GM23338 (cell line): ENCODE results near the gene DLGAP4. TPM values are rescaled to one million over a fixed set of nuclear protein-coding genes. Genes with fewer than 3 reads are reported as not detected.

Source experiments
- ATAC-seq: fragments of 200-7000 bp; cut with Tn5 transposase; 3 replicates; pipeline ENCODE4 v1.9.1; 2020
- DNase-seq: peaks from one replicate; pipeline ENCODE4 v3.0.0-alpha.2; 2015; ENCODE audit warnings: low spot score
- H2AFZ ChIP-seq: fragments of 200-600 bp; sonication (generic); 2 replicates; pipeline ENCODE4 v1.8.0; 2016; ENCODE audit warnings: antibody characterized with exemption, mild to moderate bottlenecking, moderate library complexity
- H3F3A ChIP-seq: fragments of 200-600 bp; sonication (generic); replicated peaks from 2 replicates; pipeline ENCODE4 v1.8.0; 2017; ENCODE audit warnings: antibody characterized with exemption, mixed run types, low read depth
- H3K27ac ChIP-seq: fragments of 200-600 bp; sonication (generic); 2 replicates; pipeline ENCODE4 v1.6.1; 2016; ENCODE audit warnings: low read depth
- H3K27me3 ChIP-seq: fragments of 200-600 bp; sonication (generic); 2 replicates; pipeline ENCODE4 v1.8.0; 2016; ENCODE audit warnings: mild to moderate bottlenecking, mixed run types, moderate library complexity; ENCODE audit not compliant: insufficient read depth
- H3K36me3 ChIP-seq: fragments of 200-600 bp; sonication (generic); 2 replicates; pipeline ENCODE4 v1.8.0; 2016; ENCODE audit warnings: mild to moderate bottlenecking; ENCODE audit not compliant: insufficient read depth
- H3K4me1 ChIP-seq: fragments of 200-600 bp; sonication (generic); 2 replicates; pipeline ENCODE4 v1.8.0; 2016; ENCODE audit warnings: mild to moderate bottlenecking, moderate library complexity; ENCODE audit not compliant: insufficient read depth
- H3K4me2 ChIP-seq: fragments of 200-600 bp; sonication (generic); 2 replicates; pipeline ENCODE4 v1.7.1; 2017; ENCODE audit warnings: mixed run types
- H3K4me3 ChIP-seq: fragments of 200-600 bp; sonication (generic); 2 replicates; pipeline ENCODE4 v1.6.1; 2016; ENCODE audit warnings: mixed run types
- H3K79me2 ChIP-seq: fragments of 200-600 bp; sonication (generic); replicated peaks from 2 replicates; pipeline ENCODE4 v1.8.0; 2017; ENCODE audit warnings: mild to moderate bottlenecking; ENCODE audit not compliant: insufficient read depth
- H3K9me2 ChIP-seq: fragments of 200-600 bp; sonication (generic); 2 replicates; pipeline ENCODE4 v1.8.0; 2017; ENCODE audit not compliant: insufficient read depth
- H4K20me1 ChIP-seq: fragments of 200-600 bp; sonication (generic); replicated peaks from 2 replicates; pipeline ENCODE4 v1.8.0; 2017; ENCODE audit warnings: mild to moderate bottlenecking; ENCODE audit not compliant: insufficient read depth
- H3K27ac Mint-ChIP-seq: 2 replicates; pipeline ENCODE4 v1.8.0; 2020; ENCODE audit warnings: inconsistent platforms, mild to moderate bottlenecking, moderate library complexity, mixed read lengths
- H3K27me3 Mint-ChIP-seq: 3 replicates; pipeline ENCODE4 v1.8.0; 2022; ENCODE audit warnings: low read depth, mild to moderate bottlenecking, moderate library complexity, mixed read lengths, inconsistent platforms; ENCODE audit not compliant: insufficient read depth, poor library complexity
- H3K36me3 Mint-ChIP-seq: 3 replicates; pipeline ENCODE4 v1.8.0; 2021; ENCODE audit warnings: low read depth, mild to moderate bottlenecking, inconsistent platforms, moderate library complexity, mixed read lengths
- H3K4me1 Mint-ChIP-seq: 3 replicates; pipeline ENCODE4 v1.8.0; 2020; ENCODE audit warnings: mild to moderate bottlenecking, inconsistent platforms, mixed read lengths
- H3K4me3 Mint-ChIP-seq: 3 replicates; pipeline ENCODE4 v1.8.0; 2021; ENCODE audit warnings: moderate library complexity, mild to moderate bottlenecking, inconsistent platforms, mixed read lengths
- H3K9me3 Mint-ChIP-seq: 3 replicates; pipeline ENCODE4 v1.8.0; 2020; ENCODE audit warnings: moderate library complexity, mild to moderate bottlenecking, inconsistent platforms, mixed read lengths
- CREB1 ChIP-seq: fragments of 250-450 bp; sonication (Bioruptor Pico); IDR thresholded peaks from 2 replicates; pipeline ENCODE4 v1.5.0; 2020; ENCODE audit warnings: low read depth, mild to moderate bottlenecking, moderate library complexity
- EZH2 ChIP-seq: fragments of 200-600 bp; sonication (generic); IDR thresholded peaks from one replicate; pipeline ENCODE4 v1.8.0; 2017; ENCODE audit warnings: antibody characterized with exemption, mild to moderate bottlenecking, low read depth; ENCODE audit not compliant: unreplicated experiment
- EZH2phosphoT487 ChIP-seq: fragments of 200-600 bp; sonication (generic); IDR thresholded peaks from one replicate; pipeline ENCODE4 v1.8.1; 2018; ENCODE audit warnings: antibody characterized with exemption; ENCODE audit not compliant: unreplicated experiment
- JUNB ChIP-seq: IDR thresholded peaks from one replicate; pipeline ENCODE4 v1.6.1; 2016; ENCODE audit warnings: antibody characterized with exemption; ENCODE audit not compliant: unreplicated experiment
- NANOG ChIP-seq: IDR thresholded peaks from 2 replicates; pipeline ENCODE4 v1.6.1; 2016; ENCODE audit warnings: antibody characterized with exemption, borderline replicate concordance
- POLR2AphosphoS5 ChIP-seq: IDR thresholded peaks from 2 replicates; pipeline ENCODE4 v1.6.1; 2016; ENCODE audit warnings: antibody characterized with exemption, low read depth
- STAT1 ChIP-seq: IDR thresholded peaks from one replicate; pipeline ENCODE4 v1.6.1; 2016; ENCODE audit warnings: antibody characterized with exemption; ENCODE audit not compliant: unreplicated experiment
- ZNF114 ChIP-seq: fragments of 250-450 bp; sonication (Bioruptor Pico); IDR thresholded peaks from 2 replicates; pipeline ENCODE4 v1.5.0; 2020; ENCODE audit warnings: mild to moderate bottlenecking, moderate library complexity
- ZNF331 ChIP-seq: fragments of 250-450 bp; sonication (Bioruptor Pico); IDR thresholded peaks from 2 replicates; pipeline ENCODE4 v1.5.0; 2020; ENCODE audit warnings: low read depth, mild to moderate bottlenecking, moderate library complexity
- polyA plus RNA-seq: library from polyadenylated mRNA; unstranded; fragments of >200 nt; fragmentation: Nextera tagmentation; extraction: Ambion mirVana; gene quantifications from 2 replicates; pipeline ENCODE4 v1.2.1, GENCODE V29; 2016
- total RNA-seq: library from RNA; depleted of rRNA; stranded (reverse); fragments of >200 nt; shearing (Covaris generic); gene quantifications from 2 replicates; pipeline ENCODE4 v1.2.3, GENCODE V29; 2014
- TF ChIP-seq, protein P1 (sequence below), 2 experiments: fragments of 200-600 bp in 1 of 2; sonication (generic) in 1 of 2; conservative IDR thresholded peaks; 2 replicates each; pipeline versions ENCODE4 v1.5.1 to v1.6.1; 2016 to 2017; ENCODE audit warnings: antibody characterized with exemption in 2 of 2, low read depth in 2 of 2, mild to moderate bottlenecking in 2 of 2, moderate library complexity in 1 of 2
- TF ChIP-seq, protein P2 (sequence below): IDR thresholded peaks from one replicate; pipeline ENCODE4 v1.6.1; 2018; ENCODE audit warnings: antibody characterized with exemption; ENCODE audit not compliant: unreplicated experiment
- TF ChIP-seq, protein P3 (sequence below): fragments of 250-450 bp; sonication (Bioruptor Pico); IDR thresholded peaks from 2 replicates; pipeline ENCODE4 v1.5.0; 2020; ENCODE audit warnings: mild to moderate bottlenecking, moderate library complexity
- TF ChIP-seq, protein P4 (sequence below): IDR thresholded peaks from 2 replicates; pipeline ENCODE4 v1.6.1; 2016; ENCODE audit warnings: antibody characterized with exemption

The DLGAP4 gene
- total and polyA plus RNA-seq, 2 experiments from 2014 or later: 46.1 to 52.2 TPM

DNA sequence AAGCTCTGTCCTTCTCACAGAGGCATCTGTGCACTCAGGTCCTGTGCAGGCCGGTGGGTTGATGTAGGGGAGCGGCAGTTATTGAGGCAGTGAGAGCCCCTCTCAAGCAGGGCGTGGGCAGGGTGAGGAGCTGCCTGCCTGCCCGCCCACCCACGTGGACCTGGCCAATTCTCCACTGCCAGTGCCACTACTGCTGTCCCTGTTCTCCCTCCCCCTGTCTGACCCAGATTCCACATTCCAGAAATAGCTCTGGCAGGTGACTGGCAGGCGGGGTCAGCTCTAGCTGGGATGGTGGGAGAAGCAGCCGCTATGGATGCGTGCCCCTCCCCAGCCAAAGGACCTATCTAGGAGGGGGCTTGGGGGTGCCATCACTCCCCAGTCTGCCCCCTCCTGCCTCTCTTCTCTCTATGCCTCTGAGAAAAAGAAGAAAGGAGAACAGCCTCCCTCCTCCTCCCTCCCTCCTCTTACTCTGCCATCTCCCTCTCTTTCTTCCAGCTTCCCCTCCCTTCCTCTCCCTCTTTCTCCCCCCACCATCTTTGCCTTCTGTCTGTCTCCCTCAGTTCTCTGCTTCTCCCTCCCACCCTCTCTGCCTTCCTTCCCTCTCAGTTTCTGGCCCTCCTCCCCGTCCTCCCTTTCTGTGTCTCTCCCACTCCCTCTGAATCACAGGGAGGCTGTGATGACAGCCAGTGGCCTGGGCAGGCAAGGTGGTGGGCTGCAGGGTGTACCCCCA, 148.7 kb downstream of the DLGAP4 start:
- H3K36me3 ChIP-seq: no peaks in the 10 kb centered on the region
- H3K9me3 Mint-ChIP-seq: no peaks in the 10 kb centered on the region
- H3K27me3 ChIP-seq: no peaks in the 10 kb centered on the region
- H3F3A ChIP-seq: peaks cover under 1% of the 10 kb centered on the region; the same call in 1 of the 2 replicates
- peaks cover 12% of the 10 kb centered on the region for H3K27me3 Mint-ChIP-seq
- TF ChIP-seq EZH2phosphoT487 (no peak), STAT1 (no peak), NANOG (no peak), ZNF331 (no peak), CREB1 (CRISPR knock-in tag) (no peak), POLR2AphosphoS5 (no peak), ZNF114 (CRISPR knock-in tag) (no peak), JUNB (no peak), EZH2 (no peak)
- TF ChIP-seq, protein P1, sequence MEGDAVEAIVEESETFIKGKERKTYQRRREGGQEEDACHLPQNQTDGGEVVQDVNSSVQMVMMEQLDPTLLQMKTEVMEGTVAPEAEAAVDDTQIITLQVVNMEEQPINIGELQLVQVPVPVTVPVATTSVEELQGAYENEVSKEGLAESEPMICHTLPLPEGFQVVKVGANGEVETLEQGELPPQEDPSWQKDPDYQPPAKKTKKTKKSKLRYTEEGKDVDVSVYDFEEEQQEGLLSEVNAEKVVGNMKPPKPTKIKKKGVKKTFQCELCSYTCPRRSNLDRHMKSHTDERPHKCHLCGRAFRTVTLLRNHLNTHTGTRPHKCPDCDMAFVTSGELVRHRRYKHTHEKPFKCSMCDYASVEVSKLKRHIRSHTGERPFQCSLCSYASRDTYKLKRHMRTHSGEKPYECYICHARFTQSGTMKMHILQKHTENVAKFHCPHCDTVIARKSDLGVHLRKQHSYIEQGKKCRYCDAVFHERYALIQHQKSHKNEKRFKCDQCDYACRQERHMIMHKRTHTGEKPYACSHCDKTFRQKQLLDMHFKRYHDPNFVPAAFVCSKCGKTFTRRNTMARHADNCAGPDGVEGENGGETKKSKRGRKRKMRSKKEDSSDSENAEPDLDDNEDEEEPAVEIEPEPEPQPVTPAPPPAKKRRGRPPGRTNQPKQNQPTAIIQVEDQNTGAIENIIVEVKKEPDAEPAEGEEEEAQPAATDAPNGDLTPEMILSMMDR (conservative IDR thresholded peaks at IDR 0.05; ENCODE audit: low read depth in 2 of 2): no peak
- TF ChIP-seq, protein P2, sequence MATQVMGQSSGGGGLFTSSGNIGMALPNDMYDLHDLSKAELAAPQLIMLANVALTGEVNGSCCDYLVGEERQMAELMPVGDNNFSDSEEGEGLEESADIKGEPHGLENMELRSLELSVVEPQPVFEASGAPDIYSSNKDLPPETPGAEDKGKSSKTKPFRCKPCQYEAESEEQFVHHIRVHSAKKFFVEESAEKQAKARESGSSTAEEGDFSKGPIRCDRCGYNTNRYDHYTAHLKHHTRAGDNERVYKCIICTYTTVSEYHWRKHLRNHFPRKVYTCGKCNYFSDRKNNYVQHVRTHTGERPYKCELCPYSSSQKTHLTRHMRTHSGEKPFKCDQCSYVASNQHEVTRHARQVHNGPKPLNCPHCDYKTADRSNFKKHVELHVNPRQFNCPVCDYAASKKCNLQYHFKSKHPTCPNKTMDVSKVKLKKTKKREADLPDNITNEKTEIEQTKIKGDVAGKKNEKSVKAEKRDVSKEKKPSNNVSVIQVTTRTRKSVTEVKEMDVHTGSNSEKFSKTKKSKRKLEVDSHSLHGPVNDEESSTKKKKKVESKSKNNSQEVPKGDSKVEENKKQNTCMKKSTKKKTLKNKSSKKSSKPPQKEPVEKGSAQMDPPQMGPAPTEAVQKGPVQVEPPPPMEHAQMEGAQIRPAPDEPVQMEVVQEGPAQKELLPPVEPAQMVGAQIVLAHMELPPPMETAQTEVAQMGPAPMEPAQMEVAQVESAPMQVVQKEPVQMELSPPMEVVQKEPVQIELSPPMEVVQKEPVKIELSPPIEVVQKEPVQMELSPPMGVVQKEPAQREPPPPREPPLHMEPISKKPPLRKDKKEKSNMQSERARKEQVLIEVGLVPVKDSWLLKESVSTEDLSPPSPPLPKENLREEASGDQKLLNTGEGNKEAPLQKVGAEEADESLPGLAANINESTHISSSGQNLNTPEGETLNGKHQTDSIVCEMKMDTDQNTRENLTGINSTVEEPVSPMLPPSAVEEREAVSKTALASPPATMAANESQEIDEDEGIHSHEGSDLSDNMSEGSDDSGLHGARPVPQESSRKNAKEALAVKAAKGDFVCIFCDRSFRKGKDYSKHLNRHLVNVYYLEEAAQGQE: no peak
- TF ChIP-seq, protein P3, sequence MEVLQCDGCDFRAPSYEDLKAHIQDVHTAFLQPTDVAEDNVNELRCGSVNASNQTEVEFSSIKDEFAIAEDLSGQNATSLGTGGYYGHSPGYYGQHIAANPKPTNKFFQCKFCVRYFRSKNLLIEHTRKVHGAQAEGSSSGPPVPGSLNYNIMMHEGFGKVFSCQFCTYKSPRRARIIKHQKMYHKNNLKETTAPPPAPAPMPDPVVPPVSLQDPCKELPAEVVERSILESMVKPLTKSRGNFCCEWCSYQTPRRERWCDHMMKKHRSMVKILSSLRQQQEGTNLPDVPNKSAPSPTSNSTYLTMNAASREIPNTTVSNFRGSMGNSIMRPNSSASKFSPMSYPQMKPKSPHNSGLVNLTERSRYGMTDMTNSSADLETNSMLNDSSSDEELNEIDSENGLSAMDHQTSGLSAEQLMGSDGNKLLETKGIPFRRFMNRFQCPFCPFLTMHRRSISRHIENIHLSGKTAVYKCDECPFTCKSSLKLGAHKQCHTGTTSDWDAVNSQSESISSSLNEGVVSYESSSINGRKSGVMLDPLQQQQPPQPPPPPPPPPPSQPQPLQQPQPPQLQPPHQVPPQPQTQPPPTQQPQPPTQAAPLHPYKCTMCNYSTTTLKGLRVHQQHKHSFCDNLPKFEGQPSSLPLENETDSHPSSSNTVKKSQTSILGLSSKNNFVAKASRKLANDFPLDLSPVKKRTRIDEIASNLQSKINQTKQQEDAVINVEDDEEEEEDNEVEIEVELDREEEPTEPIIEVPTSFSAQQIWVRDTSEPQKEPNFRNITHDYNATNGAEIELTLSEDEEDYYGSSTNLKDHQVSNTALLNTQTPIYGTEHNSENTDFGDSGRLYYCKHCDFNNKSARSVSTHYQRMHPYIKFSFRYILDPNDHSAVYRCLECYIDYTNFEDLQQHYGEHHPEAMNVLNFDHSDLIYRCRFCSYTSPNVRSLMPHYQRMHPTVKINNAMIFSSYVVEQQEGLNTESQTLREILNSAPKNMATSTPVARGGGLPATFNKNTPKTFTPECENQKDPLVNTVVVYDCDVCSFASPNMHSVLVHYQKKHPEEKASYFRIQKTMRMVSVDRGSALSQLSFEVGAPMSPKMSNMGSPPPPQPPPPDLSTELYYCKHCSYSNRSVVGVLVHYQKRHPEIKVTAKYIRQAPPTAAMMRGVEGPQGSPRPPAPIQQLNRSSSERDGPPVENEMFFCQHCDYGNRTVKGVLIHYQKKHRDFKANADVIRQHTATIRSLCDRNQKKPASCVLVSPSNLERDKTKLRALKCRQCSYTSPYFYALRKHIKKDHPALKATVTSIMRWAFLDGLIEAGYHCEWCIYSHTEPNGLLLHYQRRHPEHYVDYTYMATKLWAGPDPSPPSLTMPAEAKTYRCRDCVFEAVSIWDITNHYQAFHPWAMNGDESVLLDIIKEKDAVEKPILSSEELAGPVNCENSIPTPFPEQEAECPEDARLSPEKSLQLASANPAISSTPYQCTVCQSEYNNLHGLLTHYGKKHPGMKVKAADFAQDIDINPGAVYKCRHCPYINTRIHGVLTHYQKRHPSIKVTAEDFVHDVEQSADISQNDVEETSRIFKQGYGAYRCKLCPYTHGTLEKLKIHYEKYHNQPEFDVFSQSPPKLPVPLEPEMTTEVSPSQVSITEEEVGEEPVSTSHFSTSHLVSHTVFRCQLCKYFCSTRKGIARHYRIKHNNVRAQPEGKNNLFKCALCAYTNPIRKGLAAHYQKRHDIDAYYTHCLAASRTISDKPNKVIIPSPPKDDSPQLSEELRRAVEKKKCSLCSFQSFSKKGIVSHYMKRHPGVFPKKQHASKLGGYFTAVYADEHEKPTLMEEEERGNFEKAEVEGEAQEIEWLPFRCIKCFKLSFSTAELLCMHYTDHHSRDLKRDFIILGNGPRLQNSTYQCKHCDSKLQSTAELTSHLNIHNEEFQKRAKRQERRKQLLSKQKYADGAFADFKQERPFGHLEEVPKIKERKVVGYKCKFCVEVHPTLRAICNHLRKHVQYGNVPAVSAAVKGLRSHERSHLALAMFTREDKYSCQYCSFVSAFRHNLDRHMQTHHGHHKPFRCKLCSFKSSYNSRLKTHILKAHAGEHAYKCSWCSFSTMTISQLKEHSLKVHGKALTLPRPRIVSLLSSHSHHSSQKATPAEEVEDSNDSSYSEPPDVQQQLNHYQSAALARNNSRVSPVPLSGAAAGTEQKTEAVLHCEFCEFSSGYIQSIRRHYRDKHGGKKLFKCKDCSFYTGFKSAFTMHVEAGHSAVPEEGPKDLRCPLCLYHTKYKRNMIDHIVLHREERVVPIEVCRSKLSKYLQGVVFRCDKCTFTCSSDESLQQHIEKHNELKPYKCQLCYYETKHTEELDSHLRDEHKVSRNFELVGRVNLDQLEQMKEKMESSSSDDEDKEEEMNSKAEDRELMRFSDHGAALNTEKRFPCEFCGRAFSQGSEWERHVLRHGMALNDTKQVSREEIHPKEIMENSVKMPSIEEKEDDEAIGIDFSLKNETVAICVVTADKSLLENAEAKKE (CRISPR knock-in tag): no peak
- TF ChIP-seq, protein P4, sequence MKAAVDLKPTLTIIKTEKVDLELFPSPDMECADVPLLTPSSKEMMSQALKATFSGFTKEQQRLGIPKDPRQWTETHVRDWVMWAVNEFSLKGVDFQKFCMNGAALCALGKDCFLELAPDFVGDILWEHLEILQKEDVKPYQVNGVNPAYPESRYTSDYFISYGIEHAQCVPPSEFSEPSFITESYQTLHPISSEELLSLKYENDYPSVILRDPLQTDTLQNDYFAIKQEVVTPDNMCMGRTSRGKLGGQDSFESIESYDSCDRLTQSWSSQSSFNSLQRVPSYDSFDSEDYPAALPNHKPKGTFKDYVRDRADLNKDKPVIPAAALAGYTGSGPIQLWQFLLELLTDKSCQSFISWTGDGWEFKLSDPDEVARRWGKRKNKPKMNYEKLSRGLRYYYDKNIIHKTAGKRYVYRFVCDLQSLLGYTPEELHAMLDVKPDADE: no peak
- ATAC-seq (peak; percentile 82), DNase-seq (peak; percentile 68)
- peaks cover 14% of the 10 kb centered on the region for H3K4me1 ChIP-seq
- no peaks in the 10 kb centered on the region for H4K20me1 ChIP-seq
- no peak overlapping the region for H3K4me3 Mint-ChIP-seq
- 0 out of 2 replicates have a peak overlapping the region, but pooled peaks have one; percentile 74 for H3K27ac ChIP-seq
- no peaks in the 10 kb centered on the region for H3K9me2 ChIP-seq
- H2AFZ ChIP-seq: peak overlapping the region; percentile 78; the same call in 1 of the 2 replicates
- peaks cover 21% of the 10 kb centered on the region for H3K4me1 Mint-ChIP-seq
- H3K36me3 Mint-ChIP-seq: no peaks in the 10 kb centered on the region
- no peaks in the 10 kb centered on the region for H3K79me2 ChIP-seq
- H3K27ac Mint-ChIP-seq: peak overlapping the region; percentile 79; the same call in 1 of the 2 replicates
- H3K4me3 ChIP-seq: no peak overlapping the region
- peak overlapping the region; percentile 67 for H3K4me2 ChIP-seq
